ENCODE measurements around the gene SLC35F3.

The SLC35F3 gene

GRCh38 chr1:234218078-234218477 lies 313.6 kb downstream of the SLC35F3 start:
- peaks cover 3% of the 10 kb centered on the region for H3K4me1 ChIP-seq (ENCODE audit: control insufficient read depth, low read depth, low read length)
- H3K36me3 ChIP-seq (ENCODE audit: control insufficient read depth, low read depth, low read length): no peaks in the 10 kb centered on the region
- peaks cover 22% of the 10 kb centered on the region for H3K27me3 ChIP-seq (ENCODE audit: control insufficient read depth, insufficient read depth, low read length)
- no peak overlapping the region for H3K27ac ChIP-seq (ENCODE audit: low read length)
- no peak overlapping the region for H3K4me3 ChIP-seq (ENCODE audit: low read length)
- no peaks in the 10 kb centered on the region for H3K9me3 ChIP-seq (ENCODE audit: control insufficient read depth, low read depth, low read length)
- H3K9ac ChIP-seq (ENCODE audit: low read length): no peak overlapping the region

DNA sequence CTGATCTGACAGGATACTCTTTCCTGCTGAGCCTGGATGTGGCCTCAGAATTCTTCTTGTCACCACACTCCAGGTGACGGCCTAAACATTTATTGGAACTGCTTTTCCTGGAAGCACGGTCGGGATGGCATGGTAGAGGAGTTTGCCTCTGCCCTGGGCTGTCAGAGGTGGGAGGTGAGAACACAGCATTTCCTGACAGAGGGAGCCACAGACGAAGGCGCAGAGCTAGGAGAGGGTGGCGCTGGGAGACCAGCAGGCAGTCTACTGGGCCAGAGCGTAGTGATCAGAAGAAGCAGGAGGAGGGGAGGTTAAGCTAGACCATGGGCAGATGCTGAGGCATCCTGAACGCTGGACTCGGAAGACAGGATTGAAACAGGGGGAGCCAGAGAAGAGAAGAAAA lies 315.2 kb downstream of the SLC35F3 start:
- H3K4me1 ChIP-seq (ENCODE audit: control insufficient read depth, low read depth, low read length): no peaks in the 10 kb centered on the region
- peaks cover 8% of the 10 kb centered on the region for H3K27me3 ChIP-seq (ENCODE audit: control insufficient read depth, insufficient read depth, low read length)
- no peak overlapping the region for H3K4me3 ChIP-seq (ENCODE audit: low read length)
- no peak overlapping the region for H3K9ac ChIP-seq (ENCODE audit: low read length)
- H3K27ac ChIP-seq (ENCODE audit: low read length): no peak overlapping the region
- no peaks in the 10 kb centered on the region for H3K36me3 ChIP-seq (ENCODE audit: control insufficient read depth, low read depth, low read length)
- H3K9me3 ChIP-seq (ENCODE audit: control insufficient read depth, low read depth, low read length): no peaks in the 10 kb centered on the region

DNA sequence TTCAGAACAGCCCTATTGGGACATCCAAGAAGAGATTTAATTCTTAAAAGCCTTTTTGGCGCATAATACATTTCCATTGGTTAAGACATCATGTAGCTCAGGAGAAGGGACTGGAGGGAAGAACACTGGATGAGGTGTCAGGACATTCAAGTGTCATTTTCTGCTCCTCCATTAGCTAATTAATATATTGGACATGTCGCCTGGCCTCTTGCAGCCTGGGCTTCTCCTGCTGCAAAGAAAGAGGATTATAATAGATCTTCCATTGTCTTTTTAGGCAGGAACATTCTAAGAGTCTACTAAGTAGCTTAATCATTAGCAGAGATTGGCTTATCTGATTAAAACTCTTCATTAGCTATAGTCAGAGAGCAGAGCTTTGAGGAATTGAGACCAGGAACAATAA lies 317.1 kb downstream of the SLC35F3 start:
- Histone ChIP-seq H3K4me1 (ENCODE audit: control insufficient read depth, low read depth, low read length) (peaks cover 15% of the 10 kb centered on the region), H3K9me3 (ENCODE audit: control insufficient read depth, low read depth, low read length) (no peaks in the 10 kb centered on the region), H3K27me3 (ENCODE audit: control insufficient read depth, insufficient read depth, low read length) (no peaks in the 10 kb centered on the region), H3K36me3 (ENCODE audit: control insufficient read depth, low read depth, low read length) (no peaks in the 10 kb centered on the region), H3K4me3 (ENCODE audit: low read length) (no peak overlapping the region), H3K9ac (ENCODE audit: low read length) (no peak overlapping the region), H3K27ac (ENCODE audit: low read length) (no peak overlapping the region)

DNA sequence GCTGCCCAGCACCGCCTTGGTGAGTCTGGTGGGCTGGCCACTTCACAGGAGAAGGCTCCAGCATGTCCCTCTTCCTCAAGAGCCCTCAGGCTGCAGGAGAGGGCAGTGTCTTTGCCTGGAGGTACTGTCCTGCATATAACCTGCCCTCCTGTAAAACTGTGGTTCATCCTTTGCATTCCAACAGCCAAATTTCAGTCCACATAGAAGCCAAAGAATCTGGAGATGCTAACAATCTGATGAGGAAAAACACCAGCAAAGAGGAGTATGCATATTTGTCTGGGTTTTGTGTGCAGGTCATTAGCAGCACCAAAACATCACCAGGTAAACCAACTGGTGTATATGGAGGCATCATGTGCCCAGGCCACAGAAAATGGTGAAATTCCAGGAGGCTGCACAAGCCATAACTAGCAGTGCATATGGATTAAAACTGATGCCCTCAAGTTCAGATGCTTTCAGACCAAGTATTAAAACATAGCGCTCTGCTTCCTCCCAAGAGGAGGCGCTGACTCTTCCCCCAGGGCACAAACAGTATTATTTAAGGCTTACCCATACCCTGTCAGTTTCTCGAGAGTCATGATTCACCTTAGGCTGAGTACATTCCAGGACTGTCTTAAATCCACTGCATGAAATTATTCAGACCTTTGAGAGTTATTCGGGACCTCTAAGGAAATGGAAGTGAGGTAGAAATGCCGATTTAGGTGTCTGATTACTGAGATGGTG lies 318.2 kb downstream of the SLC35F3 start:
- Histone ChIP-seq H3K9ac (ENCODE audit: low read length) (no peak overlapping the region), H3K36me3 (ENCODE audit: control insufficient read depth, low read depth, low read length) (no peaks in the 10 kb centered on the region), H3K9me3 (ENCODE audit: control insufficient read depth, low read depth, low read length) (no peaks in the 10 kb centered on the region), H3K4me1 (ENCODE audit: control insufficient read depth, low read depth, low read length) (peaks cover 20% of the 10 kb centered on the region), H3K27ac (ENCODE audit: low read length) (no peak overlapping the region), H3K27me3 (ENCODE audit: control insufficient read depth, insufficient read depth, low read length) (no peaks in the 10 kb centered on the region), H3K4me3 (ENCODE audit: low read length) (no peak overlapping the region)

DNA sequence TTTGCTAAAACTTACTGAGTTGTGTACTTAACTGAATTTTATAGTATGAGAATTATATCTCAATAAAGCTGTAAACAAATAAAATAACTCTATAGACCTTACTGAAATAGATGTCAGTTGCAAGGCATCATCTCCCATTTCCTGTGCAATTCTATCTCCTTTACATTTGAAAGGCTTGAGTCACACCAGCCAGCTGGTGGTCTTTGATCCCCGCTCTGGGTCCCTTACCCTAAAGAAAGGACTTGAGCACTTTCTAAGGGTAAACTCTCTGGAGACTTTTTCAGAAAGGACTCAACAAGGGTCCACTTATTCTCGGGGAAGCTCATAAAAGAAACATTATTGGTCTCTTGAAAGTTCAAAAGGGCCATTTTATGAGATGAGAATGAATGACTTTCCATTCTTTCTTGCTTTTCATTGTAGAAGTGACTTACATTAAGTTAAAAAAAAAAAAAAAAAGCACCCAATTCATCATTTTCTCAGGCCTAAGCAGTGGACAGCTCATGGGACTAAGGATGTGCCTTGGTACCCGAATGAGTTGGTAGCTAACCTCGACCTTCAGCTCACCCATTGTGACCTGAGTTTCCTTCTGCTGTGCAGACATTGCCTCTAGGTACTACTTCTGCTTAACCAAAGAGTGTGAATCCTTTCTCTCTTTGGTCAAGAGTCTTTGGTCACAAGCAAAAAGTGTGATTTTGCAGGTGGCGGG lies 321.8 kb downstream of the SLC35F3 start:
- H3K9ac ChIP-seq (ENCODE audit: low read length): no peak overlapping the region
- no peaks in the 10 kb centered on the region for H3K36me3 ChIP-seq (ENCODE audit: control insufficient read depth, low read depth, low read length)
- no peaks in the 10 kb centered on the region for H3K27me3 ChIP-seq (ENCODE audit: control insufficient read depth, insufficient read depth, low read length)
- H3K27ac ChIP-seq (ENCODE audit: low read length): no peak overlapping the region
- H3K9me3 ChIP-seq (ENCODE audit: control insufficient read depth, low read depth, low read length): no peaks in the 10 kb centered on the region
- H3K4me3 ChIP-seq (ENCODE audit: low read length): no peak overlapping the region
- peaks cover 30% of the 10 kb centered on the region for H3K4me1 ChIP-seq (ENCODE audit: control insufficient read depth, low read depth, low read length)

DNA sequence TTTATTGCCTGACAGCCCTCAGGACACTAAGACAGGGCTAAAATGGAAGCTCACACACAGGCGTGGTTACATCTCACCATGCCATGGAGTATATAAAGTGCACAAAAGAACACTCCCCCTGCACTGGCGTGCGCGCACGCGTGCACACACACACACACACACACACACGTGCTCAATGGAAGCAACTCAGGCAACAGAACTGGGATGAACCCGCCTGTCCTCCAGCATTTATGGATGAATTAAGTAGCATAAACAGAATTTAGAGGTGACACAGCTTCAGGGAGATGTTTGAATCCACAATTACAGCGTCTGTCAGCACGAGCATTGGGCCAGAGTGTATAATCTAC lies 322.3 kb downstream of the SLC35F3 start:
- Histone ChIP-seq H3K9ac (ENCODE audit: low read length) (no peak overlapping the region), H3K27ac (ENCODE audit: low read length) (no peak overlapping the region), H3K4me1 (ENCODE audit: control insufficient read depth, low read depth, low read length) (peaks cover 30% of the 10 kb centered on the region), H3K27me3 (ENCODE audit: control insufficient read depth, insufficient read depth, low read length) (no peaks in the 10 kb centered on the region), H3K4me3 (ENCODE audit: low read length) (no peak overlapping the region), H3K36me3 (ENCODE audit: control insufficient read depth, low read depth, low read length) (no peaks in the 10 kb centered on the region), H3K9me3 (ENCODE audit: control insufficient read depth, low read depth, low read length) (no peaks in the 10 kb centered on the region)

DNA sequence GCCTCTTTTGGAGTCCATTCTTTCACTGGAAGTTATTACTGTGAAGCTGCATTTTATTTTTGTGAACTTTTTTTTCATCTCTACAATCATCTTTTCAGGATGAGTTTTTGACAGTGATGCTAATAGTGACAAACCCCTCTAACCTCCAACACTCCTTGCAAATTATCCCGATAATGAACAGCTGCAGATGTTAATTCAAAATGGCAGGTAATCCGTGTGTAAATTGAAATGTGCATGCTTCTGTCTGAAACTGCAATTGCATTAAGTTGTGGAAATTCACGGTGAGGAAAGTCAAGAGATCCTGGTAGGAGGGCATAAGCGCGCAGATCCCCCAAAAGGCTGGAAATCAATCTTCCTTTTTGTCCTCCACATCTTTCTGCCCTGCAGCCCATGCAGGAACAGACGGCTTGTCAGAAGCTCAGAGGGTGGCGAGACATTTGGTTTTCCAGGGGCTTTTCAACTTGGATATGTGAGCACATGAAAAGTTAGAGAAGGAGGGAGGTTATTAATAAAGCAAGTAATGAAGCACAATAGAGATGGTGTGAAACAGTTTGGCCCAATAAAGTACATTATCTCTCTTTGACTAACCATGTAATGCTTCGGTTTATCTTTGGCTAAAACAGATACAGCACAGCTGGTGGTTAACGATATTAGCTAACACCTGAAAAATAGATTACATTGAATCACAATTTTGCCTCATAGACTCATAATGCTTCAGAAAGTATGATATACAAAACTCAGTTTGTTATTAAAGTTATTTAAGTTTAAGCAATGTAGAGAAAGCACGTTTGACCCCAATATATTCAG lies 325.3 kb downstream of the SLC35F3 start:
- no peak overlapping the region for H3K4me3 ChIP-seq (ENCODE audit: low read length)
- no peaks in the 10 kb centered on the region for H3K36me3 ChIP-seq (ENCODE audit: control insufficient read depth, low read depth, low read length)
- no peaks in the 10 kb centered on the region for H3K9me3 ChIP-seq (ENCODE audit: control insufficient read depth, low read depth, low read length)
- peaks cover 30% of the 10 kb centered on the region for H3K4me1 ChIP-seq (ENCODE audit: control insufficient read depth, low read depth, low read length)
- H3K27me3 ChIP-seq (ENCODE audit: control insufficient read depth, insufficient read depth, low read length): no peaks in the 10 kb centered on the region
- no peak overlapping the region for H3K9ac ChIP-seq (ENCODE audit: low read length)
- no peak overlapping the region for H3K27ac ChIP-seq (ENCODE audit: low read length)

DNA sequence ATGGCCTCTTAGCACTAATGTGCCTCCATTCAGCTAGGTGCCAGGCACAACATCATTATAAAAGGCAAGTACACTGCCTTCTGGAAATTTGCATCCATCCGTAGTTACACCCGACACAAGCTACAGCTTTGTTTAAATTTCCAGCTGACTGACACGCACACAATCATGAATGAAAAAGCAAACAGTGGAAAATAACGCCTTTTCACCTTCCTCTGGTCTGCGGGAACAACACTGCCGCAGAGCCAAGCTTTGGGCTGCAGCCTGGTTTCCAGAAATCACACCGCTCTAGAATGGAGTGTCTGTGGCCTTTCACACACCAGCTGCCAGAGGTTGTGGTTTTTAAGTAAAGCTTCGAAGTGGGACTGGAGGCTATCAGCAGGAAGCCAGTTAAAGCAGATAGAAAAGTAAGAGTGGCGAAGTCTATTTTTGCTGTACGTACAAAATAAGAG lies 326.0 kb downstream of the SLC35F3 start:
- no peaks in the 10 kb centered on the region for H3K27me3 ChIP-seq (ENCODE audit: control insufficient read depth, insufficient read depth, low read length)
- no peaks in the 10 kb centered on the region for H3K9me3 ChIP-seq (ENCODE audit: control insufficient read depth, low read depth, low read length)
- H3K4me1 ChIP-seq (ENCODE audit: control insufficient read depth, low read depth, low read length): peaks cover 27% of the 10 kb centered on the region
- no peak overlapping the region for H3K27ac ChIP-seq (ENCODE audit: low read length)
- no peak overlapping the region for H3K9ac ChIP-seq (ENCODE audit: low read length)
- no peaks in the 10 kb centered on the region for H3K36me3 ChIP-seq (ENCODE audit: control insufficient read depth, low read depth, low read length)
- no peak overlapping the region for H3K4me3 ChIP-seq (ENCODE audit: low read length)

DNA sequence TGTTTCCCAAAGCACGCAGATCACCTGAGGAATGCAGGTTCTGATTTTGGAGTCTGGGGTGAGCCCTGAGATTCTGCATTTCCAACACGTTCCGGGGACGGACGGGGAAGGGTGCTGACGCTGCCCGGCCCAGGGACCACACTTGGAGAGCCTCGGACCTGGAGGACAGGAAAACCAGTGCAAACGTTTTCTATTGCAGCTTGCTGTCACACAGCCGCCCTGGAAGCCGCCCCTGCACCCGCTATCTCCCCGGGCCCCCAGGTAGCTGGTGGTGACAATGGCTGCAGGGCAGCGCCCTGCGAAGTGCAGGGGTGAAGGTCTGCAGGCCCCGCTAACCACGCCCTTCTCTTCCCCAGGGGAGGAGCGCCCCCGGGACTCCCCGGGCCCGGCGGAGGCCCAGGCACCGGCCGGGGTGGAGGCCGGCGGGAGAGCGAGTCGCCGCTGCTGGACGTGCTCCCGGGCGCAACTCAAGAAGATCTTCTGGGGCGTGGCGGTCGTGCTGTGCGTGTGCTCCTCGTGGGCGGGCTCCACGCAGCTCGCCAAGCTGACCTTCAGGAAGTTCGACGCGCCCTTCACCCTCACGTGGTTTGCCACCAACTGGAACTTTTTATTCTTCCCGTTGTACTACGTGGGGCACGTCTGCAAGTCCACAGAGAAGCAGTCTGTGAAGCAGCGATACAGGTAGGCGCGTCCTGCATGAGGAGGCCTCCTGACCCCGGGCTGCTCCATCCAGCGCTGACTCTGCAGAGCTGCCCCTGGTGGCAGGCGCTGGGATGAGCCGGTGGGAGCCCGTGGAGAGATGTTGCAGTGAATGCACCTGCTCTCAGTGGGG lies 326.8 kb downstream of the SLC35F3 start:
- Histone ChIP-seq H3K4me1 (ENCODE audit: control insufficient read depth, low read depth, low read length) (peaks cover 18% of the 10 kb centered on the region), H3K27ac (ENCODE audit: low read length) (no peak overlapping the region), H3K36me3 (ENCODE audit: control insufficient read depth, low read depth, low read length) (no peaks in the 10 kb centered on the region), H3K4me3 (ENCODE audit: low read length) (no peak overlapping the region), H3K9ac (ENCODE audit: low read length) (no peak overlapping the region), H3K9me3 (ENCODE audit: control insufficient read depth, low read depth, low read length) (no peaks in the 10 kb centered on the region), H3K27me3 (ENCODE audit: control insufficient read depth, insufficient read depth, low read length) (no peaks in the 10 kb centered on the region)

- no peak overlapping the region for H3K4me3 ChIP-seq (ENCODE audit: low read length)
- no peaks in the 10 kb centered on the region for H3K36me3 ChIP-seq (ENCODE audit: control insufficient read depth, low read depth, low read length)
- H3K9me3 ChIP-seq (ENCODE audit: control insufficient read depth, low read depth, low read length): no peaks in the 10 kb centered on the region
- H3K4me1 ChIP-seq (ENCODE audit: control insufficient read depth, low read depth, low read length): peaks cover 12% of the 10 kb centered on the region
- H3K27me3 ChIP-seq (ENCODE audit: control insufficient read depth, insufficient read depth, low read length): no peaks in the 10 kb centered on the region
- no peak overlapping the region for H3K27ac ChIP-seq (ENCODE audit: low read length)
- no peak overlapping the region for H3K9ac ChIP-seq (ENCODE audit: low read length)
Observed at GRCh38 chr1:234231893-234232276, 327.4 kb downstream of the SLC35F3 start.

DNA sequence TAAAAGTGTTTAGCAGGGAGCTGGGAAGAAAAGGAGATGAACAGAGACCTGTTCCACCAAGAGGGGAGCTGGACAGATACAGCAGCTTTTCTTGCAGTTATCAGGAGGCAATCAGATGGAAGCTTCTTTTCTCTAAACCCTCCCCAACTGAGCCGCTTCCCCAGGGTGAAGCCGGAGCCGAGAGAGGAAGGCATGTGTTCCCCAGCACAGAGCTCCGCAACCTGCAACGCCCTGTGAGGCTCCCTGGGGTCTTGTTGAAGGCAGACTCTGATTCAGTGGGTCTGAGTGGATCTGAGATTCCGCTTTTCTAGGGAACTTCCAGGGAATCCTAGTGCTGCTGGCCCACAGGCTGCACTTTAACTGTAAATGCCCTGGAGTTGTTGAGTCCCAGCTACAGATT lies 329.7 kb downstream of the SLC35F3 start:
- Histone ChIP-seq H3K27ac (ENCODE audit: low read length) (no peak overlapping the region), H3K4me3 (ENCODE audit: low read length) (no peak overlapping the region), H3K9ac (ENCODE audit: low read length) (no peak overlapping the region), H3K36me3 (ENCODE audit: control insufficient read depth, low read depth, low read length) (no peaks in the 10 kb centered on the region), H3K9me3 (ENCODE audit: control insufficient read depth, low read depth, low read length) (no peaks in the 10 kb centered on the region), H3K4me1 (ENCODE audit: control insufficient read depth, low read depth, low read length) (peaks cover 10% of the 10 kb centered on the region), H3K27me3 (ENCODE audit: control insufficient read depth, insufficient read depth, low read length) (no peaks in the 10 kb centered on the region)
